ENCODE data around the gene MBNL1. TPM values are rescaled to one million over a fixed set of nuclear protein-coding genes. Genes with fewer than 3 reads are reported as not detected.

Gene MBNL1
- total and polyA plus RNA-seq, 2 donors (not counting 3 experiments of a cell fraction or from before 2014, with no cell fraction given), result 179 to 362 TPM

GRCh38 chr3:152229692-152230091 is 39.0 kb upstream of the MBNL1 start:
- Histone ChIP-seq H3K36me3 (ENCODE audit: control insufficient read depth in 2 of 2, extremely low read depth in 1 of 2, insufficient read depth in 2 of 2, low read length in 2 of 2) (no peaks in the 10 kb centered on the region), H3K4me2 (ENCODE audit: insufficient read depth, low read length) (no peak overlapping the region), H3K4me3 (replicated peaks in 1 of 3; ENCODE audit: insufficient read depth in 1 of 3, low read depth in 1 of 3, low read length in 3 of 3) (no peak overlapping the region), H3K9ac (replicated peaks; ENCODE audit: extremely low read depth, insufficient read depth, low read length) (no peak overlapping the region), H3K79me2 (ENCODE audit: control insufficient read depth, insufficient read depth, low read length) (no peaks in the 10 kb centered on the region), H3K27me3 (ENCODE audit: control insufficient read depth in 2 of 2, insufficient read depth in 2 of 2, low read length in 2 of 2) (no peaks in the 10 kb centered on the region), H3K27ac (ENCODE audit: insufficient read depth, low read depth, low read length) (no peak overlapping the region), H3K4me1 (ENCODE audit: control insufficient read depth, extremely low read depth, insufficient read depth, low read length) (no peaks in the 10 kb centered on the region), H3K9me1 (replicated peaks; ENCODE audit: control insufficient read depth, extremely low read depth, insufficient read depth, low read length) (no peaks in the 10 kb centered on the region), H4K20me1 (replicated peaks; ENCODE audit: control insufficient read depth, extremely low read depth, insufficient read depth, low read length) (no peaks in the 10 kb centered on the region), H2AFZ (ENCODE audit: low read depth, low read length) (no peak overlapping the region), H3K9me3 (replicated peaks; ENCODE audit: control insufficient read depth, insufficient read depth, low read length) (no peaks in the 10 kb centered on the region)
- CTCF ChIA-PET, result no interaction called here
- dilution Hi-C loops (cut with MboI; ENCODE audit: extremely low pct_ligation_motif_present, low sequenced_read_pairs), result no loop called here
- intact Hi-C loops (cut with micrococcal nuclease), result no loop called here
- POLR2A ChIA-PET, result no interaction called here
- TF ChIP-seq CTCF (IDR thresholded peaks at IDR 0.05; ENCODE audit: extremely low read depth in 1 of 2, insufficient read depth in 1 of 2, low read depth in 1 of 2, low read length in 2 of 2) (no peak), EZH2 (IDR thresholded peaks at IDR 0.05; ENCODE audit: borderline replicate concordance, low read depth, low read length, severe bottlenecking) (no peak), JUN (IDR thresholded peaks at IDR 0.05; ENCODE audit: borderline replicate concordance, insufficient read depth, insufficient read length, low read depth) (no peak), MAX (IDR thresholded peaks at IDR 0.05; ENCODE audit: insufficient read depth, insufficient read length) (no peak), POLR2AphosphoS5 (IDR thresholded peaks at IDR 0.05; ENCODE audit: insufficient read depth, low read depth, low read length) (no peak), GATA2 (IDR thresholded peaks at IDR 0.05; ENCODE audit: insufficient read depth, insufficient read length, low read depth, low read length) (no peak), MYC (IDR thresholded peaks at IDR 0.05; ENCODE audit: low read depth, low read length) (no peak), POLR2A (IDR thresholded peaks at IDR 0.05; ENCODE audit: low read depth, low read length) (no peak), FOS (IDR thresholded peaks at IDR 0.05; ENCODE audit: borderline replicate concordance, insufficient read depth, low read length) (no peak)
- no peak for FAIRE-seq
- BruUV-seq (replicated peaks), result no TSS peak
- DNase-seq (ENCODE audit: low read depth, low spot score), result peak; percentile 4
